WTC11 (cell line): ENCODE measurements around the gene CFDP1.

Experiments used
- ARID4B ChIP-seq: sonication (generic); formaldehyde crosslinking; IDR thresholded peaks from 2 replicates; pipeline ENCODE4 v1.8.0; 2023; ENCODE audit warnings: missing genetic modification reagents, mild to moderate bottlenecking, borderline replicate concordance
- FOXP1 ChIP-seq: sonication (generic); formaldehyde crosslinking; IDR thresholded peaks from 2 replicates; pipeline ENCODE4 v1.8.0; 2022; ENCODE audit warnings: missing genetic modification reagents, mild to moderate bottlenecking, moderate library complexity, borderline replicate concordance
- NFE2L1 ChIP-seq: sonication (generic); formaldehyde crosslinking; IDR thresholded peaks from 2 replicates; pipeline ENCODE4 v1.8.1; 2023; ENCODE audit warnings: missing genetic modification reagents
- NR2C2 ChIP-seq: sonication (generic); formaldehyde crosslinking; IDR thresholded peaks from 2 replicates; pipeline ENCODE4 v1.8.0; 2022; ENCODE audit warnings: mild to moderate bottlenecking, missing genetic modification reagents
- SP1 ChIP-seq: sonication (generic); formaldehyde crosslinking; conservative IDR thresholded peaks from 2 replicates; pipeline ENCODE4 v1.8.1; 2022; ENCODE audit warnings: missing genetic modification reagents
- ZNF317 ChIP-seq: sonication (generic); formaldehyde crosslinking; IDR thresholded peaks from 2 replicates; pipeline ENCODE4 v1.8.1; 2023; ENCODE audit warnings: low read depth, mild to moderate bottlenecking, moderate library complexity, missing genetic modification reagents, borderline replicate concordance
- TF ChIP-seq, protein P1 (sequence below): fragments of 200-600 bp; IDR thresholded peaks from 2 replicates; pipeline ENCODE4 v1.8.0; 2022; ENCODE audit warnings: antibody characterized with exemption
- TF ChIP-seq, protein P2 (sequence below): sonication (generic); formaldehyde crosslinking; IDR thresholded peaks from 2 replicates; pipeline ENCODE4 v1.8.1; 2022; ENCODE audit warnings: low read depth, missing genetic modification reagents, borderline replicate concordance

GRCh38 chr16:75456971-75457370, 23.7 kb upstream of the CFDP1 start:
- TF ChIP-seq, protein P1, sequence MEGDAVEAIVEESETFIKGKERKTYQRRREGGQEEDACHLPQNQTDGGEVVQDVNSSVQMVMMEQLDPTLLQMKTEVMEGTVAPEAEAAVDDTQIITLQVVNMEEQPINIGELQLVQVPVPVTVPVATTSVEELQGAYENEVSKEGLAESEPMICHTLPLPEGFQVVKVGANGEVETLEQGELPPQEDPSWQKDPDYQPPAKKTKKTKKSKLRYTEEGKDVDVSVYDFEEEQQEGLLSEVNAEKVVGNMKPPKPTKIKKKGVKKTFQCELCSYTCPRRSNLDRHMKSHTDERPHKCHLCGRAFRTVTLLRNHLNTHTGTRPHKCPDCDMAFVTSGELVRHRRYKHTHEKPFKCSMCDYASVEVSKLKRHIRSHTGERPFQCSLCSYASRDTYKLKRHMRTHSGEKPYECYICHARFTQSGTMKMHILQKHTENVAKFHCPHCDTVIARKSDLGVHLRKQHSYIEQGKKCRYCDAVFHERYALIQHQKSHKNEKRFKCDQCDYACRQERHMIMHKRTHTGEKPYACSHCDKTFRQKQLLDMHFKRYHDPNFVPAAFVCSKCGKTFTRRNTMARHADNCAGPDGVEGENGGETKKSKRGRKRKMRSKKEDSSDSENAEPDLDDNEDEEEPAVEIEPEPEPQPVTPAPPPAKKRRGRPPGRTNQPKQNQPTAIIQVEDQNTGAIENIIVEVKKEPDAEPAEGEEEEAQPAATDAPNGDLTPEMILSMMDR = no peak
- no peak for TF ChIP-seq FOXP1
- TF ChIP-seq SP1 (CRISPR knock-in tag) = no peak
- TF ChIP-seq ZNF317 (CRISPR knock-in tag) = no peak
- TF ChIP-seq ARID4B = no peak
- no peak for TF ChIP-seq NFE2L1
- TF ChIP-seq, protein P2, sequence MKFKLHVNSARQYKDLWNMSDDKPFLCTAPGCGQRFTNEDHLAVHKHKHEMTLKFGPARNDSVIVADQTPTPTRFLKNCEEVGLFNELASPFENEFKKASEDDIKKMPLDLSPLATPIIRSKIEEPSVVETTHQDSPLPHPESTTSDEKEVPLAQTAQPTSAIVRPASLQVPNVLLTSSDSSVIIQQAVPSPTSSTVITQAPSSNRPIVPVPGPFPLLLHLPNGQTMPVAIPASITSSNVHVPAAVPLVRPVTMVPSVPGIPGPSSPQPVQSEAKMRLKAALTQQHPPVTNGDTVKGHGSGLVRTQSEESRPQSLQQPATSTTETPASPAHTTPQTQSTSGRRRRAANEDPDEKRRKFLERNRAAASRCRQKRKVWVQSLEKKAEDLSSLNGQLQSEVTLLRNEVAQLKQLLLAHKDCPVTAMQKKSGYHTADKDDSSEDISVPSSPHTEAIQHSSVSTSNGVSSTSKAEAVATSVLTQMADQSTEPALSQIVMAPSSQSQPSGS (CRISPR knock-in tag) = no peak
- TF ChIP-seq NR2C2 (CRISPR knock-in tag) = no peak
